ENCODE measurements around the gene AGO3.

DNA sequence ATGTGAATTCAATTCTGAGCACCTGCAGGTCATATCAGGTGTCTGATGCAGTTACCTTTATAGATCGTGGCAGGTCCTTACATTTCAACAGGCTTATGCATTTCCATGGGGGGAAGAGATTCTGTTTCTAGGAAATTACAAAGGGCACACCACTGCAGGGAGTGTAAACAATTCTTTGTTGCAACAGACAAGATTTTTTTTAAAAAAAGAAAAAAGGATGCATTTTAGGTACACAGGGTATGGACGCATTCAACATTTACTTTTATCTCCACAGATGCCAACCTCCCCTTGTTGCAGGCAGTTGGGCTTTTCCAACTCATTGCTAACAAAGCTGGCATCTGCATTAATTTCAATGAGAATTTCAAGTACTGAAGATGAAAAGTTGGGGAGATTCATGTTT, 139.4 kb downstream of the AGO3 start:
- TF ChIP-seq, protein P1, sequence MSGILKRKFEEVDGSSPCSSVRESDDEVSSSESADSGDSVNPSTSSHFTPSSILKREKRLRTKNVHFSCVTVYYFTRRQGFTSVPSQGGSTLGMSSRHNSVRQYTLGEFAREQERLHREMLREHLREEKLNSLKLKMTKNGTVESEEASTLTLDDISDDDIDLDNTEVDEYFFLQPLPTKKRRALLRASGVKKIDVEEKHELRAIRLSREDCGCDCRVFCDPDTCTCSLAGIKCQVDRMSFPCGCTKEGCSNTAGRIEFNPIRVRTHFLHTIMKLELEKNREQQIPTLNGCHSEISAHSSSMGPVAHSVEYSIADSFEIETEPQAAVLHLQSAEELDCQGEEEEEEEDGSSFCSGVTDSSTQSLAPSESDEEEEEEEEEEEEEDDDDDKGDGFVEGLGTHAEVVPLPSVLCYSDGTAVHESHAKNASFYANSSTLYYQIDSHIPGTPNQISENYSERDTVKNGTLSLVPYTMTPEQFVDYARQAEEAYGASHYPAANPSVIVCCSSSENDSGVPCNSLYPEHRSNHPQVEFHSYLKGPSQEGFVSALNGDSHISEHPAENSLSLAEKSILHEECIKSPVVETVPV (CRISPR knock-in tag; IDR thresholded peaks at IDR 0.05): no peak
- TF ChIP-seq GLIS3 (CRISPR knock-in tag; IDR thresholded peaks at IDR 0.05) (no peak), ZNF565 (CRISPR knock-in tag; conservative IDR thresholded peaks at IDR 0.05; ENCODE audit: low read depth) (no peak), RARB (CRISPR knock-in tag; IDR thresholded peaks at IDR 0.05) (no peak), OSR1 (CRISPR knock-in tag; IDR thresholded peaks at IDR 0.05) (no peak), ZFP3 (CRISPR knock-in tag; IDR thresholded peaks at IDR 0.05) (no peak), ARNTL (CRISPR knock-in tag; IDR thresholded peaks at IDR 0.05; ENCODE audit: borderline replicate concordance, low read depth) (no peak), TCF4 (CRISPR knock-in tag; IDR thresholded peaks at IDR 0.05; ENCODE audit: borderline replicate concordance) (no peak)
- TF ChIP-seq, protein P2, sequence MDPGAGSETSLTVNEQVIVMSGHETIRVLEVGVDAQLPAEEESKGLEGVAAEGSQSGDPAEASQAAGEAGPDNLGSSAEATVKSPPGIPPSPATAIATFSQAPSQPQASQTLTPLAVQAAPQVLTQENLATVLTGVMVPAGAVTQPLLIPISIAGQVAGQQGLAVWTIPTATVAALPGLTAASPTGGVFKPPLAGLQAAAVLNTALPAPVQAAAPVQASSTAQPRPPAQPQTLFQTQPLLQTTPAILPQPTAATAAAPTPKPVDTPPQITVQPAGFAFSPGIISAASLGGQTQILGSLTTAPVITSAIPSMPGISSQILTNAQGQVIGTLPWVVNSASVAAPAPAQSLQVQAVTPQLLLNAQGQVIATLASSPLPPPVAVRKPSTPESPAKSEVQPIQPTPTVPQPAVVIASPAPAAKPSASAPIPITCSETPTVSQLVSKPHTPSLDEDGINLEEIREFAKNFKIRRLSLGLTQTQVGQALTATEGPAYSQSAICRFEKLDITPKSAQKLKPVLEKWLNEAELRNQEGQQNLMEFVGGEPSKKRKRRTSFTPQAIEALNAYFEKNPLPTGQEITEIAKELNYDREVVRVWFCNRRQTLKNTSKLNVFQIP (CRISPR knock-in tag; IDR thresholded peaks at IDR 0.05; ENCODE audit: borderline replicate concordance, low read depth): no peak
- TF ChIP-seq, protein P3, sequence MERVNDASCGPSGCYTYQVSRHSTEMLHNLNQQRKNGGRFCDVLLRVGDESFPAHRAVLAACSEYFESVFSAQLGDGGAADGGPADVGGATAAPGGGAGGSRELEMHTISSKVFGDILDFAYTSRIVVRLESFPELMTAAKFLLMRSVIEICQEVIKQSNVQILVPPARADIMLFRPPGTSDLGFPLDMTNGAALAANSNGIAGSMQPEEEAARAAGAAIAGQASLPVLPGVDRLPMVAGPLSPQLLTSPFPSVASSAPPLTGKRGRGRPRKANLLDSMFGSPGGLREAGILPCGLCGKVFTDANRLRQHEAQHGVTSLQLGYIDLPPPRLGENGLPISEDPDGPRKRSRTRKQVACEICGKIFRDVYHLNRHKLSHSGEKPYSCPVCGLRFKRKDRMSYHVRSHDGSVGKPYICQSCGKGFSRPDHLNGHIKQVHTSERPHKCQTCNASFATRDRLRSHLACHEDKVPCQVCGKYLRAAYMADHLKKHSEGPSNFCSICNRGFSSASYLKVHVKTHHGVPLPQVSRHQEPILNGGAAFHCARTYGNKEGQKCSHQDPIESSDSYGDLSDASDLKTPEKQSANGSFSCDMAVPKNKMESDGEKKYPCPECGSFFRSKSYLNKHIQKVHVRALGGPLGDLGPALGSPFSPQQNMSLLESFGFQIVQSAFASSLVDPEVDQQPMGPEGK (CRISPR knock-in tag; IDR thresholded peaks at IDR 0.05; ENCODE audit: borderline replicate concordance): no peak

Measured in SK-N-SH treated with all-trans-retinoic acid at 6 μM for 48 hours (cell line).